Thyroid gland (tissue), 4 donors: ENCODE data around the gene CYP2U1.

ENCODE experiments used
- CTCF ChIP-seq, 6 experiments: fragments of 200-600 bp in 3 of 6; fragments of 450-650 bp in 3 of 6; sonication (generic) in 3 of 6; IDR thresholded peaks; one replicate each; pipeline ENCODE4 v1.5.1; 2016 to 2019; ENCODE audit warnings: antibody characterized with exemption in 6 of 6, mild to moderate bottlenecking in 2 of 6, inconsistent platforms in 1 of 6, moderate library complexity in 1 of 6
- POLR2A ChIP-seq, 2 donors: fragments of 450-650 bp; IDR thresholded peaks; one replicate each; pipeline ENCODE4 v1.6.1; 2017; ENCODE audit warnings: antibody characterized with exemption in 2 of 2, mild to moderate bottlenecking in 2 of 2, moderate library complexity in 1 of 2

- TF ChIP-seq CTCF (IDR thresholded peaks at IDR 0.05): no peak
- TF ChIP-seq POLR2A (IDR thresholded peaks at IDR 0.05): no peak
Observed at GRCh38 chr4:107951551-107951950, 20.2 kb downstream of the CYP2U1 start.
